GM21447 (cell line): Measurements from ENCODE around the gene GUCA2A.

Experiments
- ATAC-seq: cut with Tn5 transposase; IDR thresholded peaks from one replicate; pipeline ENCODE4 v1.9.1; 2021; ENCODE audit not compliant: unreplicated experiment

The GUCA2A gene

GRCh38 chr1:42155362-42155761 lies 9.2 kb downstream of the GUCA2A start:
- no peak for ATAC-seq

- no peak for ATAC-seq
Measured at GRCh38 chr1:42154685-42155084, 9.9 kb downstream of the GUCA2A start.

GRCh38 chr1:42153624-42154023 lies 10.9 kb downstream of the GUCA2A start:
- no peak for ATAC-seq

- ATAC-seq: no peak
Measured at GRCh38 chr1:42152907-42153600, 11.5 kb downstream of the GUCA2A start, which contains the start of gene GUCA2B. Gene GUCA2B, plus strand, starts transcription at chr1:42153410. Its CDS starts 41 bp downstream, at chr1:42153451.

GRCh38 chr1:42152119-42152518 lies 12.4 kb downstream of the GUCA2A start:
- ATAC-seq: no peak

- no peak for ATAC-seq
Measured at GRCh38 chr1:42150651-42151050, 13.9 kb downstream of the GUCA2A start.

- ATAC-seq: no peak
Measured at GRCh38 chr1:42148166-42148565, 16.4 kb downstream of the GUCA2A start.

- no peak for ATAC-seq
Measured at GRCh38 chr1:42146626-42147320, 17.8 kb downstream of the GUCA2A start.

GRCh38 chr1:42145764-42146625 lies 18.6 kb downstream of the GUCA2A start:
- no peak for ATAC-seq

GRCh38 chr1:42145389-42145716 lies 19.2 kb downstream of the GUCA2A start:
- ATAC-seq: no peak

- ATAC-seq: no peak
Measured at GRCh38 chr1:42144711-42145388, 19.7 kb downstream of the GUCA2A start.

- ATAC-seq: no peak
Measured at GRCh38 chr1:42143896-42144710, 20.4 kb downstream of the GUCA2A start.

GRCh38 chr1:42142894-42143675 lies 21.5 kb downstream of the GUCA2A start:
- ATAC-seq: no peak

- ATAC-seq: no peak
Measured at GRCh38 chr1:42141978-42142377, 22.6 kb downstream of the GUCA2A start.

GRCh38 chr1:42140191-42140590 lies 24.4 kb downstream of the GUCA2A start:
- no peak for ATAC-seq

- no peak for ATAC-seq
Measured at GRCh38 chr1:42139444-42139843, 25.1 kb downstream of the GUCA2A start.

- no peak for ATAC-seq
Measured at GRCh38 chr1:42138586-42138985, 26.0 kb downstream of the GUCA2A start.

GRCh38 chr1:42137766-42138165 lies 26.8 kb downstream of the GUCA2A start:
- no peak for ATAC-seq

GRCh38 chr1:42136466-42136865 lies 28.1 kb downstream of the GUCA2A start:
- no peak for ATAC-seq

GRCh38 chr1:42135426-42135825 lies 29.1 kb downstream of the GUCA2A start:
- no peak for ATAC-seq
